Measurements from ENCODE around the gene KCNJ3.

The KCNJ3 gene

GRCh38 chr2:154698721-154699574, 453 bp downstream of the KCNJ3 start:
- in situ Hi-C loops (cut with MboI; ENCODE audit: low sequenced_read_pairs, unreplicated experiment), result no loop called here
- DNase-seq (ENCODE audit: low spot score), result no peak
- no peak for TF ChIP-seq CTCF (IDR thresholded peaks at IDR 0.05; ENCODE audit: borderline replicate concordance, control extremely low read depth, extremely low read depth, insufficient read depth, missing control alignments)

GRCh38 chr2:154699575-154699930, 1.1 kb downstream of the KCNJ3 start:
- in situ Hi-C loops (cut with MboI; ENCODE audit: low sequenced_read_pairs, unreplicated experiment), result no loop called here
- no peak for DNase-seq (ENCODE audit: low spot score)
- no peak for TF ChIP-seq CTCF (IDR thresholded peaks at IDR 0.05; ENCODE audit: borderline replicate concordance, control extremely low read depth, extremely low read depth, insufficient read depth, missing control alignments)

GRCh38 chr2:154700136-154700535, 1.6 kb downstream of the KCNJ3 start:
- in situ Hi-C loops (cut with MboI; ENCODE audit: low sequenced_read_pairs, unreplicated experiment), result no loop called here
- no peak for DNase-seq (ENCODE audit: low spot score)
- TF ChIP-seq CTCF (IDR thresholded peaks at IDR 0.05; ENCODE audit: borderline replicate concordance, control extremely low read depth, extremely low read depth, insufficient read depth, missing control alignments), result no peak

GRCh38 chr2:154704991-154705390, 6.5 kb downstream of the KCNJ3 start:
- in situ Hi-C loops (cut with MboI; ENCODE audit: low sequenced_read_pairs, unreplicated experiment), result no loop called here
- no peak for DNase-seq (ENCODE audit: low spot score)
- TF ChIP-seq CTCF (IDR thresholded peaks at IDR 0.05; ENCODE audit: borderline replicate concordance, control extremely low read depth, extremely low read depth, insufficient read depth, missing control alignments), result no peak

- no peak for TF ChIP-seq CTCF (IDR thresholded peaks at IDR 0.05; ENCODE audit: borderline replicate concordance, control extremely low read depth, extremely low read depth, insufficient read depth, missing control alignments)
- in situ Hi-C loops (cut with MboI; ENCODE audit: low sequenced_read_pairs, unreplicated experiment), result no loop called here
- DNase-seq (ENCODE audit: low spot score), result no peak
Observed at GRCh38 chr2:154706660-154707059, 8.2 kb downstream of the KCNJ3 start.

GRCh38 chr2:154707994-154708575, 9.6 kb downstream of the KCNJ3 start:
- in situ Hi-C loops (cut with MboI; ENCODE audit: low sequenced_read_pairs, unreplicated experiment), result no loop called here
- no peak for TF ChIP-seq CTCF (IDR thresholded peaks at IDR 0.05; ENCODE audit: borderline replicate concordance, control extremely low read depth, extremely low read depth, insufficient read depth, missing control alignments)
- no peak for DNase-seq (ENCODE audit: low spot score)
